Fibroblast of lung (primary cell): ENCODE results near the gene C17orf114.

Source experiments
- EZH2 ChIP-seq: IDR thresholded peaks from 2 replicates; pipeline ENCODE4 v1.5.1; 2012; ENCODE audit warnings: low read length, control low read depth, mild to moderate bottlenecking; ENCODE audit errors: missing control alignments
- TF ChIP-seq, protein P1 (sequence below), 2 donors: IDR thresholded peaks in 1 of 2; conservative IDR thresholded peaks in 1 of 2; 1 replicate in 1 of 2; 2 replicates in 1 of 2; pipeline ENCODE4 v1.5.1; 2011 to 2012; ENCODE audit warnings: low read length in 2 of 2, control low read depth in 1 of 2, inconsistent platforms in 1 of 2, low read depth in 1 of 2, mild to moderate bottlenecking in 1 of 2

DNA sequence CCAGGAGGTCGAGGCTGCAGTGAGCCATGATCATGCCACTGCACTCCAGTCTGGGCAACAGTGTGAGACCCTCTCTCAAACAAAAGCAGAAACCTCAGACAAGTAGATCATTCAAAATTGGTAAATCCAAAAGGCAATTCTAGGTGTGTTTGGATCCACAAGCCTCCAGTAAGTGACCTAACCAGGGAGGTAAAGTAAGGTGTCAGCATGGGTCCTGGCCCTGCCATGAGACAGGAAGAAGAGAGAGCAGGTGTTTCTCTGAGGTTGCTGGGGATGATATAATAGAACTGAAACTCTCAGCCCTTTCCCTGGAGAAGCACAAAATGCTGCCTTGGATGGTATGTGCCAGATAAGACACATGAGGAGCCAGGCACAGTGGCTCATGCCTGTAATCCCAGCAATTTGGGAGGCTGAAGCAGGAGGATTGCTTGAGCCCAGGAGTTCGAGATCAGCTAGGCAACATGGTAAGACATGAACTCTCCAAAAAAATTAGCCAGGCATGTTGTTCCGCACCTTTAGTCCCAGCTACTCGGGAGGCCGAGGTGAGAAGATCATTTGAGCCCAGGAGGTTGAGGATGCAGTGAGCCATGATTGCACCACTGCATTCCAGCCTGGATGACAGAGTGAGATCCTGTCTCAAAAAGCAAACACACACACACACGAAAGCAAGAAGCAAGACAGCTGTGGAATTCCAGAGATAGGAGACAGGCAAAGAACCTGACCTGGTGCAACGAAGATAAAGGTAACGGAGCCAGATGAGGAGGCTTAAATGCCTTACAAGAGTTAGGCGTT is 24.0 kb downstream of the C17orf114 start:
- TF ChIP-seq, protein P1, sequence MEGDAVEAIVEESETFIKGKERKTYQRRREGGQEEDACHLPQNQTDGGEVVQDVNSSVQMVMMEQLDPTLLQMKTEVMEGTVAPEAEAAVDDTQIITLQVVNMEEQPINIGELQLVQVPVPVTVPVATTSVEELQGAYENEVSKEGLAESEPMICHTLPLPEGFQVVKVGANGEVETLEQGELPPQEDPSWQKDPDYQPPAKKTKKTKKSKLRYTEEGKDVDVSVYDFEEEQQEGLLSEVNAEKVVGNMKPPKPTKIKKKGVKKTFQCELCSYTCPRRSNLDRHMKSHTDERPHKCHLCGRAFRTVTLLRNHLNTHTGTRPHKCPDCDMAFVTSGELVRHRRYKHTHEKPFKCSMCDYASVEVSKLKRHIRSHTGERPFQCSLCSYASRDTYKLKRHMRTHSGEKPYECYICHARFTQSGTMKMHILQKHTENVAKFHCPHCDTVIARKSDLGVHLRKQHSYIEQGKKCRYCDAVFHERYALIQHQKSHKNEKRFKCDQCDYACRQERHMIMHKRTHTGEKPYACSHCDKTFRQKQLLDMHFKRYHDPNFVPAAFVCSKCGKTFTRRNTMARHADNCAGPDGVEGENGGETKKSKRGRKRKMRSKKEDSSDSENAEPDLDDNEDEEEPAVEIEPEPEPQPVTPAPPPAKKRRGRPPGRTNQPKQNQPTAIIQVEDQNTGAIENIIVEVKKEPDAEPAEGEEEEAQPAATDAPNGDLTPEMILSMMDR (conservative IDR thresholded peaks at IDR 0.05 in 1 of 2, IDR thresholded peaks at IDR 0.05 in 1 of 2; ENCODE audit: low read depth in 1 of 2, low read length in 2 of 2) = no peak
- no peak for TF ChIP-seq EZH2
